ENCODE data around the gene GABRG2.
"Not testable (repeated sequence)": the region's sequence is repeated elsewhere in the genome, so short reads cannot be mapped to it uniquely, and the experiment has no call there.

Gene GABRG2

DNA sequence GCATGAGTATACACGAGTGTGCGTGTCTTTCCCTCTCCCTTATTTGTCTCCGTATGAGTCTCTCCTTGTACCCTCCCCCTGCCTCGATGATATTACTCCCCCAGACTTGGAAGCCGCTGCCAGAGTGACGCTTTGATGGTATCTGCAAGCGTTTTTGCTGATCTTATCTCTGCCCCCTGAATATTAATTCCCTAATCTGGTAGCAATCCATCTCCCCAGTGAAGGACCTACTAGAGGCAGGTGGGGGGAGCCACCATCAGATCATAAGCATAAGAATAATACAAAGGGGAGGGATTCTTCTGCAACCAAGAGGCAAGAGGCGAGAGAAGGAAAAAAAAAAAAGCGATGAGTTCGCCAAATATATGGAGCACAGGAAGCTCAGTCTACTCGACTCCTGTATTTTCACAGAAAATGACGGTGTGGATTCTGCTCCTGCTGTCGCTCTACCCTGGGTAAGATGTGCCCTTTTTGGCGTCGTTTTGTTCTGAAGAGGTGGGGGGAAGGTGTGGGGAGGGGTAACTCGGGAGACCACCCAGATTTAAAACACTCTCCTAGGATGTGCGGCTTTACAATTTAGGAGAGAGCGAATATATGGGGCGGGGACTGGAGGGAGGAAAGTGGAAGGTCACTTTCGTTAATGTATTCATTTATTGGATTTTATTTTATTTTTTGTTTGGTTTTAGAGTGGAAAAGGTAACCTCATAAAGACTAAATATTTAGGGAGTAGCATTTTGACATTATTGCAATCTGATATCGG lies at the start of gene GABRG2:
Gene GABRG2 (plus strand): TSS at position 119 of the 757 bp plus-strand sequence. CDS start 227 bp downstream, at position 346.
- no peak for DNase-seq

GRCh38 chr5:162025312-162025711 lies 42.3 kb upstream of the GABRG2 start:
- DNase-seq: no peak

DNA sequence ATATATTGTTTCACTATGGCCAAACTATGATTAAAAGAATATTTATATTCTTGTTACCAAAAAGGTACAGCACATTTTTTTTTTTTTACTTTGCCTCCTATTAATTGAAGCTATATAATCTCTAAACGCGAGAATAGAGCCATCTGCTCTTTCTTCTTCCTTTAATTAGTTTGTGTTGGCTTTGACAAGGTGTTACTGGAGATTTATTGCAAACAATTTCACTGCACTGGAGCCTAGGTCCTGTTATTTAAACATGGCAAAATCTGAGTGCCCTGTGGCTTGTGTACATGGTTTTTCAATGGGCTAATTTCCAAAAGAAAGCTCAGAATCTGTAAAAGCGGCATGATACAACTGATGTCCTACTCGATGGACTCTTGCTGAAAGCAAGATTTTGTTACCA lies 40.8 kb upstream of the GABRG2 start:
- no peak for DNase-seq

- DNase-seq: no peak
Observed at GRCh38 chr5:162037431-162037830, 30.1 kb upstream of the GABRG2 start.

DNA sequence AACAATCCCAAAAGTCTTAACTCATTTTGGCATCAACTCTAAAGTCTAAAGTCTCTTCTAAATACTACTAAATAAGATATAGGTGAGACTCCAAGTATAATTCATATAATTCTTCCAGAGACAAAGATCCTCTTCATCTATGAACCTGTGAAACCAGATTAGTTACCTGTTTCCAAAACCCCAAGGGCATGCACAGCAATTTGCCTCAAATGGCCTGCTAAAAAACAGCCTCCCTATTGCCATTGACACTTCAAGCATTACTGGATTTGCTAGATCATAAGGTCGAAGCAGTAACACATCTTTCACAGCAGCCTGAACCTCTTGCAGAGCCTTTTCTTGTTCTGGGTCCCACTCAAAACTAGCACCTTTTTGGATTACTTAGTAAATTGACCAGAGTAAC lies 20.3 kb upstream of the GABRG2 start:
- no peak for DNase-seq

DNA sequence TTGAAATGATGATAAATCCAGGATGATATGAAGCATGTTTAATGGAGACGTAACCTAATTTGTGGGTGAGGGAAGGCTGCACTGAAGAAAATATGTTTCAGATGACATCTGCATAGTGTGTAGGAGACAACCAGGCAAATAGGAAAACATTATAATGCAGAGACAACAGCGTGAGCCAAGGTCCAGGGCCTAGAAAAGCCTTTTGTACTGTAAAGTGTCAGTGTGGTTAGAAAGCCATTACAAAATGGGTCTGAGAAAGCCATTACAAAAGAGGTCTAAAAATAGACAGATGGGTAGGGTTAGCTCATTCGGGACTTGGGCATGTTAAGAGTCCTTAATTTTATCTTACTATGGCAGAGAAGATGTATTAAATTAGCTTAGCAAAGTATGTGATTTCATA lies 14.9 kb upstream of the GABRG2 start:
- no peak for DNase-seq

- not testable (repeated sequence) for DNase-seq
Observed at GRCh38 chr5:162055095-162055494, 12.5 kb upstream of the GABRG2 start.

- DNase-seq: no peak
Observed at GRCh38 chr5:162067162-162067561, 411 bp upstream of the GABRG2 start.

GRCh38 chr5:162068412-162068811 lies 839 bp downstream of the GABRG2 start:
- peak; percentile 50 for DNase-seq

DNA sequence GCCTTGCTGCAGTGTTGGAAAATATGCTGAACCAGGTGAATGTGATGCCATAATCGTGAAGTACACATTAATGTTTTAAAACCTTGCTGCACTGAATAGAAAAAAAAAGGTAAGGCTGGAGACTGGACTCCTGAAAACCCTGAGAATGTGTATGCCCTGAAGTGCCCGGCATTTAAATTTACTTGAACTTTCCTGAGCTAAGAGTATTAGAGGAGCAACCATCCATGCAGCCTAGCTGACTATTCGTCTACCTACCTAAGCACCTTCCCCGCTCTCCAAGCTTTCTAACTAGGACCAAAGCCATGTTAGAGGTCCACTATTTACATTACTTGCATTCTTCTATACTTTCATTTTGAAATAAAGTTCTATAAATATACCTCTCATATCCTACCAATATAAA lies 1.4 kb downstream of the GABRG2 start:
- DNase-seq: no peak

DNA sequence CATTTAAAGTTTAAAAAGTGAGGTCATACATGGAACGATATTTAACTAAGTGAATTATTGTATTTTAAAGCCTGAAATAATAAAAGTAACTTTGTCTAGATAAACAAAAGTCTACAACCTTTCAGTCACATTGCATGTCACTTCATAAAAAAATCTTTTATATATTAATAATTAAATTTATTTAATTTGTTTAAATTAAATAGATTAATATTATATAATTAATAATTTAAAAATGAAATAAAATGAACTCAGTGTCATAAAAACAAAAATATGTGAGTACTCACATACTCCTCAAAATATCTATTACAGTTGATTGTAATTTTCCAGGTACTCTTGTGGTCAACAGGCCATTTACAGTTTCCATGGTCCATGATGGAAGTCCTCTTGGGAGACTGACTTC lies 11.2 kb downstream of the GABRG2 start:
- no peak for DNase-seq

- no peak for DNase-seq
Observed at GRCh38 chr5:162091336-162091735, 23.8 kb downstream of the GABRG2 start.

GRCh38 chr5:162096448-162096847 lies 28.9 kb downstream of the GABRG2 start:
- DNase-seq: no peak

GRCh38 chr5:162107591-162107990 lies 40.0 kb downstream of the GABRG2 start:
- no peak for DNase-seq

DNA sequence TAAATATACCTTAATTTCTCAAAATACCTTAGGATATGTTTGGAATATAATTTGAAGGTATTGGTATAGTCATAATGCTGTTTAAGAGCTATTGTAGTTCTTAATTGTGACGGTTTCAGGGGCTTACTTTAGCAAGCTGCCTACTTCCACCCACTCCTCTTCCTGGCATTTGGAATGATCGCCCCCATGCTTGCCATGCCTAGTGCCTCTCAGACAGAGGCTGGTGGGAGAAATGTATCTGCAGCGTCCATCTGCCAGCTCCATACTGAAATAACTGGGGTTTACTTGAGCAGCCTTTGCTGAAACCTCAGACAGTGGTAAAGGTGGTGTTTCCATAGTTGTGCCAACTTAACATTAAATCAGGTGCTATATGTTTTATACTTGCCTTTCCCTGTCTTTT lies 52.2 kb downstream of the GABRG2 start:
- DNase-seq: no peak

GRCh38 chr5:162128117-162128516 lies 60.5 kb downstream of the GABRG2 start:
- peak; percentile 30 for DNase-seq

GRCh38 chr5:162132348-162132747 lies 64.8 kb downstream of the GABRG2 start:
- no peak for DNase-seq

DNA sequence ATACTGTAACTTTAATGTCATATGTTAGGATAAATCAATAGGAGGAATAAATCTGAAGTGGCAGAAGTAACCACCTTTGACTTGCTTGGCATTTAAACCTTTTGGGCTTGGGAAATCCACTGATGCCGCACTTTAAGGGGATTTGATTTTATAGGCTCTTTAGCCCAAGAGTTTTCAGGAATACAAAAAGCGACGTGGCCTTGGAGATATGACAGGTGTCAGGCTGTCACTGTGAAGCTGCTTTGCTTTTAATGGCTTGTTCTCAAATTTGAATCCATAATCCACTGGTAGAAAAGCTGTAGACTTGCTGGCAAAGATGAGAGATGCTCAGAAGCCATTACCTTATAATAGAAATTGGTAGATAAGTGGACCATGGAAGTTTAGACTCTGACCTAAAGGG lies 71.6 kb downstream of the GABRG2 start:
- DNase-seq: no peak

- no peak for DNase-seq
Observed at GRCh38 chr5:162154242-162154641, 86.7 kb downstream of the GABRG2 start.

- DNase-seq: peak; percentile 57
Observed at GRCh38 chr5:162160401-162160800, 92.8 kb downstream of the GABRG2 start.

GRCh38 chr5:162163663-162164062 lies 96.1 kb downstream of the GABRG2 start:
- DNase-seq: no peak

- DNase-seq: no peak
Observed at GRCh38 chr5:162174358-162174974, 106.9 kb downstream of the GABRG2 start.

GRCh38 chr5:162187371-162187770 lies 119.8 kb downstream of the GABRG2 start:
- no peak for DNase-seq

DNA sequence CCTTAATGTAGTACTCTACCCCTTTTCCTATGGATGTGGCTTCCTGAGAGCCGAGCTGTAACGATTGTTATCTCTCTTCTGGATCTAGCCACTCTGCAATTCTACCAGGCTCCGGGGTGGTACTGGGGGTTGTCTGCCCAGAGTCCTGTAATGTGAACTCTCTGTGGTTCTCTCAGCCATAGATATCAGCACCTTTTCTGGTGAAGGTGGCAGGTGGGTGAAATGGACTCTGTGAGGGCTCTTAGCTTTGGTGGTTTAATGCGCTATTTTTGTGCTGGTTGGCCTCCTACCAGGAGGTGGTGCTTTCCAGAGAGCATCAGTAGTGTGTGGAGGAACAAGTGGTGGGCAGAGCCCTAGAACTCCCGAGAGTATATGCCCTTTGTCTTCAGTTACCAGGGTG lies 122.1 kb downstream of the GABRG2 start:
- no peak for DNase-seq

GRCh38 chr5:162193012-162193411 lies 125.4 kb downstream of the GABRG2 start:
- no peak for DNase-seq

All from T1000 (cell line).